OCI-LY1 (cell line): ENCODE measurements around the gene MAF.

Experiments
- H2AFZ ChIP-seq: fragments of 200-600 bp; sonication (generic), shearing (Covaris generic); 2 replicates; pipeline ENCODE4 v1.6.0; 2014; ENCODE audit warnings: antibody characterized with exemption, mild to moderate bottlenecking, low read length
- H3F3A ChIP-seq: fragments of 200-600 bp; sonication (generic), shearing (Covaris generic); 2 replicates; pipeline ENCODE4 v1.6.0; 2014; ENCODE audit warnings: mild to moderate bottlenecking, antibody characterized with exemption, low read length, moderate library complexity; ENCODE audit not compliant: insufficient read depth
- H3K27ac ChIP-seq: fragments of 200-600 bp; sonication (generic); 2 replicates; pipeline ENCODE4 v1.5.1; 2014; ENCODE audit warnings: low read length, mixed run types, mild to moderate bottlenecking, low read depth; ENCODE audit not compliant: poor library complexity, severe bottlenecking
- H3K27me3 ChIP-seq: fragments of 200-600 bp; sonication (generic); 2 replicates; pipeline ENCODE4 v1.6.0; 2014; ENCODE audit warnings: antibody characterized with exemption, mild to moderate bottlenecking, low read length, moderate library complexity; ENCODE audit not compliant: insufficient read depth
- H3K36me3 ChIP-seq: fragments of 200-600 bp; sonication (generic); 2 replicates; pipeline ENCODE4 v1.6.1; 2014; ENCODE audit warnings: mild to moderate bottlenecking, antibody characterized with exemption, low read length, moderate library complexity, mixed read lengths; ENCODE audit not compliant: insufficient read depth
- H3K4me1 ChIP-seq: fragments of 200-600 bp; sonication (generic); 2 replicates; pipeline ENCODE4 v1.5.1; 2014; ENCODE audit warnings: mild to moderate bottlenecking, low read length, moderate library complexity; ENCODE audit not compliant: insufficient read depth, severe bottlenecking
- H3K4me2 ChIP-seq: fragments of 200-600 bp; sonication (generic), shearing (Covaris generic); 2 replicates; pipeline ENCODE4 v1.6.1; 2014; ENCODE audit warnings: low read length
- H3K4me3 ChIP-seq: fragments of 200-600 bp; sonication (generic); 2 replicates; pipeline ENCODE4 v1.5.1; 2014; ENCODE audit warnings: low read length, low read depth, mild to moderate bottlenecking, mixed read lengths; ENCODE audit not compliant: poor library complexity, severe bottlenecking
- H3K79me2 ChIP-seq: fragments of 200-600 bp; shearing (Covaris generic); 2 replicates; pipeline ENCODE4 v1.6.1; 2016; ENCODE audit warnings: mixed run types, low read length, mixed read lengths; ENCODE audit not compliant: insufficient read depth
- H3K9ac ChIP-seq: fragments of 200-600 bp; sonication (generic), shearing (Covaris generic); 2 replicates; pipeline ENCODE4 v1.6.1; 2014; ENCODE audit warnings: mild to moderate bottlenecking, low read length, mixed read lengths
- H3K9me2 ChIP-seq: fragments of 200-600 bp; sonication (generic), shearing (Covaris generic); 2 replicates; pipeline ENCODE4 v1.6.1; 2014; ENCODE audit warnings: low read depth, mild to moderate bottlenecking, low read length, mixed read lengths
- H3K9me3 ChIP-seq: fragments of 200-600 bp; shearing (Covaris generic); 2 replicates; pipeline ENCODE4 v1.6.1; 2014; ENCODE audit warnings: low read length, mixed read lengths
- H4K20me1 ChIP-seq: fragments of 200-600 bp; sonication (generic), shearing (Covaris generic); 2 replicates; pipeline ENCODE4 v1.6.0; 2016; ENCODE audit warnings: mild to moderate bottlenecking, low read length; ENCODE audit not compliant: insufficient read depth
- EZH2 ChIP-seq: fragments of 200-600 bp; sonication (generic), shearing (Covaris generic); IDR thresholded peaks from 2 replicates; pipeline ENCODE4 v1.8.0; 2017; ENCODE audit warnings: borderline replicate concordance, mixed run types, mild to moderate bottlenecking, antibody characterized with exemption, low read length, moderate library complexity, mixed read lengths
- TF ChIP-seq, protein P1 (sequence below): fragments of 200-600 bp; sonication (generic), shearing (Covaris generic); IDR thresholded peaks from 2 replicates; pipeline ENCODE4 v1.5.1; 2017; ENCODE audit warnings: mild to moderate bottlenecking, antibody characterized with exemption, low read length, moderate library complexity, mixed read lengths

MAF gene

DNA sequence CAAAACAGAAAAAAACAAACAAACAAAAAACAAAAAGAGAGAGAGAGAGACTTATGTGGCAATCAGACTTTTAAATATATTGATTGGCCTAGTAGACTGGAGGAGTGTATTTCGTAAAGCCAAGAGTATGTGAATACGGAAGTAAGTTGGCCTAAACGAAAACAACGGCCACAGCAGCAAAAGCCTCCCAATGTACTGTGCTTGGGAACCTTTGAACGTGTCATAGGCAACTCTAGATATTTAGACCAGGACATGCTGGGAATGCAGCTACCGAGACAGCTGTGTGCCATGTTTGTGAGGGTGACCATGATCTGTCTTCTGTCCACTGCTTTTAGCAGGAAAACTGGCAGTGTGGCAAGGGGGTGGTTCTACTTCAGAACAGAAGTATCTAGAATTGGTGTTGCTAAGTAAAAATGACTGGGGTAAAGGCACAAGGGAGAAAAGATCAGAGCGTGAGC lies 7.4 kb downstream of the MAF start:
- Histone ChIP-seq H3K4me3 (no peak overlapping the region), H4K20me1 (no peaks in the 10 kb centered on the region), H3K9ac (no peak overlapping the region), H3F3A (no peaks in the 10 kb centered on the region), H3K9me3 (no peaks in the 10 kb centered on the region), H3K36me3 (no peaks in the 10 kb centered on the region), H3K4me2 (no peak overlapping the region), H3K9me2 (no peaks in the 10 kb centered on the region), H3K79me2 (no peaks in the 10 kb centered on the region), H3K27ac (no peak overlapping the region), H3K27me3 (no peaks in the 10 kb centered on the region; the same call in 1 of the 2 replicates), H2AFZ (no peak overlapping the region), H3K4me1 (no peaks in the 10 kb centered on the region)
- TF ChIP-seq EZH2: no peak
- TF ChIP-seq, protein P1, sequence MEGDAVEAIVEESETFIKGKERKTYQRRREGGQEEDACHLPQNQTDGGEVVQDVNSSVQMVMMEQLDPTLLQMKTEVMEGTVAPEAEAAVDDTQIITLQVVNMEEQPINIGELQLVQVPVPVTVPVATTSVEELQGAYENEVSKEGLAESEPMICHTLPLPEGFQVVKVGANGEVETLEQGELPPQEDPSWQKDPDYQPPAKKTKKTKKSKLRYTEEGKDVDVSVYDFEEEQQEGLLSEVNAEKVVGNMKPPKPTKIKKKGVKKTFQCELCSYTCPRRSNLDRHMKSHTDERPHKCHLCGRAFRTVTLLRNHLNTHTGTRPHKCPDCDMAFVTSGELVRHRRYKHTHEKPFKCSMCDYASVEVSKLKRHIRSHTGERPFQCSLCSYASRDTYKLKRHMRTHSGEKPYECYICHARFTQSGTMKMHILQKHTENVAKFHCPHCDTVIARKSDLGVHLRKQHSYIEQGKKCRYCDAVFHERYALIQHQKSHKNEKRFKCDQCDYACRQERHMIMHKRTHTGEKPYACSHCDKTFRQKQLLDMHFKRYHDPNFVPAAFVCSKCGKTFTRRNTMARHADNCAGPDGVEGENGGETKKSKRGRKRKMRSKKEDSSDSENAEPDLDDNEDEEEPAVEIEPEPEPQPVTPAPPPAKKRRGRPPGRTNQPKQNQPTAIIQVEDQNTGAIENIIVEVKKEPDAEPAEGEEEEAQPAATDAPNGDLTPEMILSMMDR: no peak

DNA sequence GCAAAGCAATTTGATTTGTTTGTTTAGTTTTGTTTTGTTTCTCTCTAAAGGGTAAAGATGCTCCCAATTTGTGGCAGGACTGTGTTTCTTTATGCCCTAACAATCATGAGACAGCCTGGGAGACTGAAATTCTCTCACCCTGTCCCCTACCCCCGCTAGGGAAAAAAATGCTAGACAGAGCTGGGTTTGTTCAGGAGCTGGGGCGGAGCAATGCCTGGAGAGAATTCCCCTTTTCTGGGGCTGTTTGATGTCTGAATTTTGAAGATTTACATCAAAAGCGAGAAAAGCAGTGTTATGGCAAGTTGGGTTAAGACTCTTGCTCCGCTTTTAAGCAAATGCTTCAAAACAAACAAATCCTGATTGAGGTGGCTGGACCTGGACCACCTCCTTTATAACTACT lies 8.4 kb downstream of the MAF start:
- Histone ChIP-seq H3F3A (no peaks in the 10 kb centered on the region), H3K4me1 (no peaks in the 10 kb centered on the region), H4K20me1 (no peaks in the 10 kb centered on the region), H3K9me3 (no peaks in the 10 kb centered on the region), H2AFZ (no peak overlapping the region), H3K27ac (no peak overlapping the region), H3K9me2 (no peaks in the 10 kb centered on the region), H3K4me3 (no peak overlapping the region), H3K27me3 (no peaks in the 10 kb centered on the region; the same call in 1 of the 2 replicates), H3K79me2 (no peaks in the 10 kb centered on the region), H3K9ac (no peak overlapping the region), H3K4me2 (no peak overlapping the region), H3K36me3 (no peaks in the 10 kb centered on the region)
- no peak for TF ChIP-seq EZH2
- TF ChIP-seq, protein P1: no peak

DNA sequence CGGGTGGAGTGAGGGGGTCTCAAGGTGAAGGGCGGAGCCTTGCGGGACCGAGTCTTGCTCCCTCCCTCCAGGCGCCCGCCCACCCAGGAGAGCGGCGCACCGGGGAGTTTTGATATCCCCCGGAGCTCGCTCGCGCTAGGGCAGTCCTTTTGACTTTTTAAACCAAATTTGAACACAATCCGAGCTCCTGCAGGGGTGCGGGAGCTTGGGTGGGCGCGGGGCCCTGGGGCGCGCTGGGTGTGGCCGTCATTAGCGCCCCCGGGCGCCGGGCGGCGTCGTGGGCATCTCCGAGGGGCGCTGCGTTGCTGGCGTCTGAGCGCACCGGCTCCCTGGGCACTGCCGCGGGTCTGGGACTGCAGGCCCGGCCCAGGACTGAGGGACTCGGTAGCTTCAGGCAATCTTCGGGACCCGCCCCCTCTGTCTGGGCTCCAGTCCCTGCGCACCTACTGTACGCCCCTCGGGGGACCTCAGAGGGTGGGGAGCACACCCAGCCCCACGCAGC lies 10.9 kb downstream of the MAF start:
- Histone ChIP-seq H3K4me3 (no peak overlapping the region), H3K27ac (no peak overlapping the region), H3K27me3 (no peaks in the 10 kb centered on the region; the same call in 1 of the 2 replicates), H3K36me3 (no peaks in the 10 kb centered on the region), H3K4me2 (no peak overlapping the region), H3K9me2 (no peaks in the 10 kb centered on the region), H3K4me1 (no peaks in the 10 kb centered on the region), H2AFZ (no peak overlapping the region), H3K9ac (no peak overlapping the region), H3K9me3 (no peaks in the 10 kb centered on the region), H3K79me2 (no peaks in the 10 kb centered on the region), H3F3A (no peaks in the 10 kb centered on the region), H4K20me1 (no peaks in the 10 kb centered on the region)
- no peak for TF ChIP-seq EZH2
- TF ChIP-seq, protein P1: no peak
